A549 treated with ZK216348 at 1 μM for 4 hours (cell line): ENCODE data around the gene RGMA. TPM values are rescaled to one million over a fixed set of nuclear protein-coding genes. Genes with fewer than 3 reads are reported as not detected.

Source experiments
- total RNA-seq: library from RNA; stranded (reverse); fragments of 200-300 nt; extraction: Qiagen RNA extraction; gene quantifications from 5 replicates; pipeline ENCODE4 v1.2.3, GENCODE V29; 2022; ENCODE audit warnings: low read depth

The RGMA gene, protein sequence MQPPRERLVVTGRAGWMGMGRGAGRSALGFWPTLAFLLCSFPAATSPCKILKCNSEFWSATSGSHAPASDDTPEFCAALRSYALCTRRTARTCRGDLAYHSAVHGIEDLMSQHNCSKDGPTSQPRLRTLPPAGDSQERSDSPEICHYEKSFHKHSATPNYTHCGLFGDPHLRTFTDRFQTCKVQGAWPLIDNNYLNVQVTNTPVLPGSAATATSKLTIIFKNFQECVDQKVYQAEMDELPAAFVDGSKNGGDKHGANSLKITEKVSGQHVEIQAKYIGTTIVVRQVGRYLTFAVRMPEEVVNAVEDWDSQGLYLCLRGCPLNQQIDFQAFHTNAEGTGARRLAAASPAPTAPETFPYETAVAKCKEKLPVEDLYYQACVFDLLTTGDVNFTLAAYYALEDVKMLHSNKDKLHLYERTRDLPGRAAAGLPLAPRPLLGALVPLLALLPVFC
- total RNA-seq: 0.21 to 0.42 TPM (median 0.26 TPM) in 5 replicates

DNA sequence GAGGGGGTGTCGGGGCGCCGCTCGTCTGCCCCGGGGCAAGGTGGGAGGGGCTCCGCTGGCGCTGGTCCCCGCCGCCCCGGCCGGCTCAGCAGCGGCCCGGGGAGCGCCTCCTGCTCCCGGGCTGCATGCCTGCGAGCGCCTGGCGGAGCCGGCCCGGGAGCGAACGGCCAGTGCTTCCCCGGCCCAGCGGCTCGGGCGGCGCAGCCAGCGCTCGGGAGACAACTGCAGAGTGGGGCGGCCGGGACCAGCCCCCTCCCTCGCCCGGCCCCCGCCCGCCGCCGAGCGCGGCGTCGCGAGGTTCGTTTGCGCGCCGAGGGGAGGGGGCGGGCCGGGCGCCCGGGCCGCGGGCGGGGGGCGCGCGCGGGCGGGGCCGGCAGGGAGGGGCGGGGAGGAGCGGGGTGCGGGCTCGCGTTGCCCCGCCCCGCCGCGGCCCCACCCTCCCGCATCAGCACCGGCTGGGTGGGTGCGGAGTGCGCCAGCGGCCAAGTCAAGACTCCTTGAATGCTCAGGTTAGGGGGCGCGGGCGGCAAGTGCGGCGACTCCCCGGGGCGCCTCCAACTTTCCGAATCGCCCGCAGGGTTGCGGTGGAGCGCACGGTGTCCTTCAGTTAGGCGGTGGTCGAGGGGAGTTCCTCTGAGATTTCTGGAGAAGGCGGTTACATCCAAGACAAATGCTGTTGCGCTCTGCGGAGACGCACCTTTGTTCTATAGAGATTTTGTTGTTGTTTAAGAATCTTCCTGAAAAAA is at the start of gene RGMA:
RGMA (minus strand) TSS at position 231 of the 746 bp plus-strand sequence. CDS start 279 bp downstream, outside the sequence.

Other genes starting within 250 kb of the RGMA start
- 28.1 to 39.0 TPM (median 31.0 TPM) in 5 replicates for gene CHD2, start 188.9 kb downstream of the RGMA start, total RNA-seq